ENCODE results near the gene KRTAP1-5. TPM values are rescaled to one million over a fixed set of nuclear protein-coding genes. Genes with fewer than 3 reads are reported as not detected.
"Not testable (repeated sequence)": the region's sequence is repeated elsewhere in the genome, so short reads cannot be mapped to it uniquely, and the experiment has no call there.

KRTAP1-5 gene
- total RNA-seq, 2 experiments from 2014 or later = not detected

DNA sequence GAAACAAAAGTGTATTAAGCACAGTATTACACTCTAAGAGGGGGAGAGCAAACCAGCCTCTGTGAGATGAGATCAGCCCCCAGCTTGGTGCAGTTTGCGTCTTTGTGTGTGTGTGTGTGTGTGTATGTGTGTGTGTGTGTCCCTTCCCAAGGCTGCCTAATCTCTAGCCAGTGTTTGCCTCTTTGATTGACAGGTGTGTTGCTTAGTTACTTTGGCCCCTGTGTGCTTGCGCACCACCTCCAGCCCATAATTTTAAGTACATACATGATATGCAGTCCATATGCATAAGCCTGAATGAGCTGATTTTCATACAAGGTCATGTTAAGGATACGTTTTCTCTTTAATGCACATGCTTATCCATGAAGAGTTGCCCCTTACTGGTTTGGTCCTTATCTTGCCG, 25.2 kb downstream of the KRTAP1-5 start:
- H3K27ac Mint-ChIP-seq = no peak overlapping the region
- peaks cover 26% of the 10 kb centered on the region for H3K27me3 Mint-ChIP-seq

DNA sequence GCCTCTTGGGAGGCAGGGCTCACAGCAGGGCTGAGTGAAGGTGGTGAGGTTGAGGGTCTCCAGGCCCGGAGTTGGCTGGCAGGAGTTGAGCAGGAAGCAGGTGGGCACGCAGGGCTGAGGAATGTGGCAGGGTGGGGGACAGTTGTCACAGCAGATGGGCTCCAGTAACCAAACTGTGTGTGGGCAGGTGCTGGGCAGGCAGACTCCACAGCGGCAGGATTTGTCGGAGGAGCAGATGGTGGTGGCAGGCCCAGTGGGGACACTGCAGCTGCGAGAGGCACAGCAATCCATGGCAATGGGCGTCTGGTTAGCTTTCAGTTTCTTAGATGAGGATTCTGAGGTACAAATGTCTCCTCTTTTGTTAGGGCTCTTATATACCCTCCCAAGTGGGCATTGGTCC, 27.4 kb downstream of the KRTAP1-5 start, which contains the start of gene KRTAP3-2:
KRTAP3-2 (minus strand) TSS at position 344 of the 400 bp plus-strand sequence; CDS start at position 291, 53 bp downstream.
- H3K36me3 Mint-ChIP-seq, H3K9me3 Mint-ChIP-seq, DNase-seq, H3K27ac Mint-ChIP-seq, H3K4me1 Mint-ChIP-seq, H3K4me3 Mint-ChIP-seq: not testable (repeated sequence)
- peaks cover 36% of the 10 kb centered on the region for H3K27me3 Mint-ChIP-seq

More for the DNA sequence above, 25.2 kb downstream of the KRTAP1-5 start:
- Mint-ChIP-seq H3K4me1 (peaks cover 5% of the 10 kb centered on the region), H3K36me3 (no peaks in the 10 kb centered on the region), H3K9me3 (no peaks in the 10 kb centered on the region), H3K4me3 (no peak overlapping the region)
- DNase-seq = no peak

DNA sequence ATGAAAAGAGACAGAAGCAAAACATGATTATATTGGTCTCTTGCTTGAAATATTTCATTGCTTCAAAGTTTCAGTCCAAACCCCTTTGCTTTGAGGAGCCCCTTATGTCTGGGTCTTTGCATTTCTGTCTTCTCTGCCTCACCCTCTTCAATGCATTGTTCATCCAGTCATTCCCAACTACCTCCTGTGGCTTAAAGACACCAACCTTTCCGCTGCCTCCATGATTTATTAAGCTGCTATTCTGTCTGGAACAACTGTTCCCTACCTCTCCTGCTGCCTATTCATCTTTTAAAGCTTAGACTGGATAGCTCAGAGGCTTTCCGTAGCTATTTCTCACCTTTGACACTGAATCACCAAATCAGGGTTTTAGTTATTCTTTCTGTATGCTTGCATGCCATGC, 29.6 kb downstream of the KRTAP1-5 start:
- Mint-ChIP-seq H3K27ac (no peak overlapping the region), H3K27me3 (peaks cover 45% of the 10 kb centered on the region), H3K4me1 (no peaks in the 10 kb centered on the region)

DNA sequence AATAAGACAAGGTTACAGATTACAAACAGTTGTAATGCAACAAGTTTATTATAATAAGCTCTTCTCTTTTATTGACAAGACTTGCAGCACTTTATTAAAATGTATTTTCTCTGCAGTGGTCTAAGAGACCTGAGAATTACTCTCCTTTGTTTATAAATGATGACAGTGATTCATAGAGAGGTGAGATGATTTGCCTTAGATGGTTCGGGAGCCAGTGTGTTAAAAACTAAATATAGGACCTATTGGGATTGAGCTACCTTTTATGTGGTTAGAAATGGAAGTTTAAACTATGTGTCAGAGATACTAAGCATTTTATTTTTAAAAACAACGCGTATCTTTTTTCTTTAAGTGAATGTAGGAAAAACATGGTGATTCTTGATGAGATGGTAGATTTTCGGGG, 30.2 kb downstream of the KRTAP1-5 start:
- H3K4me3 Mint-ChIP-seq = no peak overlapping the region
- no peaks in the 10 kb centered on the region for H3K36me3 Mint-ChIP-seq
- H3K27ac Mint-ChIP-seq = no peak overlapping the region
- H3K9me3 Mint-ChIP-seq = no peaks in the 10 kb centered on the region
- no peak for DNase-seq
- H3K4me1 Mint-ChIP-seq = no peaks in the 10 kb centered on the region
- peaks cover 50% of the 10 kb centered on the region for H3K27me3 Mint-ChIP-seq

More for the DNA sequence above, 29.6 kb downstream of the KRTAP1-5 start:
- Mint-ChIP-seq H3K9me3 (no peaks in the 10 kb centered on the region), H3K4me3 (no peak overlapping the region), H3K36me3 (no peaks in the 10 kb centered on the region)
- no peak for DNase-seq

DNA sequence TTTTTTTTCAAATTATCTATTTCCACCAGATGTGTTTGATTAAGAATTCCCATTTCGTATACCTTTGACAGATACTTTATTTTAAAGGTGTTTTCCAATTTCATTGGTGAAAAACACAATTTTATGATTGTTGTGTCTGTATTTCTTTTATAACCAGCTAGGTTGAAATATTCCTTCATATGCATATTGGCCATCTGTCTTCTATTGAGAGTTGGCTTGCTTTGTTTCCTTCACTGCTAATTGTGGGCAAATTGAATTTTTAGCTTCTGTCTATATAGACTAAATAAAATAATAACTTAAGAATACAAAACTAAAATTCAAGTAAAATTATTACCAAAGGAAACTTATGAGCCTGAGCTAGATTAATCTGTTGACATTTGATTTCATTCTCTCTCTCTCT, 31.9 kb downstream of the KRTAP1-5 start:
- no peak for DNase-seq
- Mint-ChIP-seq H3K27ac (no peak overlapping the region), H3K9me3 (no peaks in the 10 kb centered on the region), H3K4me3 (no peak overlapping the region), H3K36me3 (no peaks in the 10 kb centered on the region), H3K4me1 (no peaks in the 10 kb centered on the region), H3K27me3 (peaks cover 51% of the 10 kb centered on the region)

DNA sequence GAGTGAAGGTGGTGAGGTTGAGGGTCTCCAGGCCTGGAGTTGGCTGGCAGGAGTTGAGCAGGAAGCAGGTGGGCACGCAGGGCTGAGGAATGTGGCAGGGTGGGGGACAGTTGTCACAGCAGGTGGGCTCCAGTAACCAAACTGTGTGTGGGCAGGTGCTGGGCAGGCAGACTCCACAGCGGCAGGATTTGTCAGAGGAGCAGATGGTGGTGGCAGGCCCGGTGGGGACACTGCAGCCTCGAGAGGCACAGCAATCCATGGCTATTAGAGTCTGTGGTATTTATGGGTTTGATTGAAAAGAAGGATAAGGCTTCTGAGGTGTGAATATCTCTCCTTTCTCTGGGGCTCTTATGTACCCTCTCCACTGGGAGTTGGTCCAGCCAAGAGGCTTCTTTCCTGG, 33.2 kb downstream of the KRTAP1-5 start, which contains the start of gene KRTAP3-3:
KRTAP3-3 (minus strand) TSS at position 326 of the 400 bp plus-strand sequence; CDS start at position 259, 67 bp downstream.
- DNase-seq = no peak
- Mint-ChIP-seq H3K4me3 (no peak within 1 kb of the TSS), H3K4me1 (no peaks in the 10 kb centered on the region), H3K27me3 (peaks cover 43% of the 10 kb centered on the region), H3K36me3 (no peaks in the 10 kb centered on the region), H3K9me3 (no peaks in the 10 kb centered on the region), H3K27ac (no peak within 1 kb of the TSS)

DNA sequence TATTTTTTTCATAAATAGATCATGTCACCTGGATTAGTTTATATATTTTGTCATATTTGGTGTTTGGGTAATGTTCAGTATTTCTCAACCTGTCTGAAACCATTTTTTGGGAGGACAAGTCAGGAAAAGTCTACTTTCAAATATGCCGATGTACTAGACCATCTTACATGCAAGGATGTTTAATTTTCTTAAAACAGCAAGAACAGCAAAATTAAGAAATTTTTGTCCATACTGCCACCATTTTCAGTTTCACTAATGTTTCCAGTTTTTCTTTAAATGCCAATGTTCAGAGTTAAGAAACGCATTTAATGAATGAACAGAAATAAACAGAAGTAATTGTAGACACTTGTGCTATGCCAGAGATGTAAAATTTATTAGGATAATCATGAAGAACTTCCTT, 33.9 kb downstream of the KRTAP1-5 start:
- peaks cover 36% of the 10 kb centered on the region for H3K27me3 Mint-ChIP-seq
- no peak overlapping the region for H3K4me3 Mint-ChIP-seq
- no peak overlapping the region for H3K27ac Mint-ChIP-seq
- no peaks in the 10 kb centered on the region for H3K4me1 Mint-ChIP-seq
- no peaks in the 10 kb centered on the region for H3K36me3 Mint-ChIP-seq
- DNase-seq = no peak
- H3K9me3 Mint-ChIP-seq = no peaks in the 10 kb centered on the region

DNA sequence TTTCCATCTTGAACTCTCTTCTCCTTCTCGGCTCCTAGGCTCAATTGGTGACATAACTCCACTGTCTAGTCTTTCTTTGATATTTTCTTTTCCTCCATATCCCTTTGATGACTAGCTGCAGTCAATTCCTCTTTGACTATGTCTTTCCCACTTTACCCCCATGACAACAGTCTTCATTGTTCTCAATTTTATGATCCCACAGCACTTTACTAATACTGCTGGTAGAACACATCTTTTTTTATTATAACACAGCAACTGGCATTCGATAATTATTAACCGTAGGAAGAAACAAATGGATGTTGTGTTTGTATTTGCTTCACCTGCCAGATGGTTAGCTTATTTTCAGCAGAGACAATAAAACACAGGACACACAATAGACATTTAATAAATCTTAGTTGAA, 34.3 kb downstream of the KRTAP1-5 start:
- Mint-ChIP-seq H3K27me3 (peaks cover 36% of the 10 kb centered on the region), H3K4me3 (no peak overlapping the region), H3K27ac (no peak overlapping the region), H3K36me3 (no peaks in the 10 kb centered on the region), H3K4me1 (no peaks in the 10 kb centered on the region), H3K9me3 (no peaks in the 10 kb centered on the region)
- no peak for DNase-seq

DNA sequence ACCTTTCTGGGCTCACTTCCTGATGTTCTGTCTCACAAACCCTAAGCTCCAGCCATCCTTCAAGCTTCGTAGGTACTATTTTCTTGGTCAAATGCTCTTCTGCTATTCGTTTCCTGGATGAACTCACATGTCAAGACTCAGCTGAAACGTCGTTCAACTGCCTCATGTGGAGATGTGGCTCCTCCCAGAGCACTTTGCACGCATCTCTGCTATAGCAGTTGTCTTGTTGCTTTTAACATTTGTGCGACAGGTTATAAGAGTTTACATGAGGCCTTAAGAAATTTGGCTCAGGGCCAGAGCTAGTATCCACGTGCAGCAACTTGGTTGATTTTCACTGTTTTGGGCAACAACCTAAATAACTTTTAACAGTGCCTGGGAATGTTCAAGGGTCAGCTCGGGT, 40.1 kb downstream of the KRTAP1-5 start:
- no peaks in the 10 kb centered on the region for H3K36me3 Mint-ChIP-seq
- no peaks in the 10 kb centered on the region for H3K4me1 Mint-ChIP-seq
- no peak for DNase-seq
- no peaks in the 10 kb centered on the region for H3K9me3 Mint-ChIP-seq
- H3K27ac Mint-ChIP-seq = no peak overlapping the region
- H3K4me3 Mint-ChIP-seq = no peak overlapping the region
- peaks cover 6% of the 10 kb centered on the region for H3K27me3 Mint-ChIP-seq

DNA sequence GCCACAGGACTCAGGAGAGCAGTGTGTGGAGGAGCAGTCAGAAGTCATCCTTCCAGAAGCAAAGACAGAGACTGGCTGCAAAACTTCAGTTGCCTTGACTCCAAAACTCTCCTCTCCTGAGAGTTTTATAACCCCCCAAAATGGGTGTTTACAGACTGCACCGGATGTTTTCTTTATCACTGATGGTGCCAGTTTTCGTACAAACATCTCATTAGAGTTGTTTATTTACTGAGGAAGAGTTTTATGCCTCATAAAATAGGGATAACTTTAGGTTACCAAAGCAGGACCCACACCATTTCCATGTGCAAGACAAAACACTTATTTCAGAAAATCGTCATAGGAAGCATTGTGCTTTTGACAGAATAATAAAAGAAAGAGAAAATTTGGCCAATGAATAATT, 42.8 kb downstream of the KRTAP1-5 start, which contains the start of gene KRT40:
KRT40 (minus strand) TSS at position 101 of the 400 bp plus-strand sequence; CDS start at position 48, 53 bp downstream.
- Mint-ChIP-seq H3K4me1 (no peaks in the 10 kb centered on the region), H3K27me3 (peaks cover 3% of the 10 kb centered on the region), H3K36me3 (no peaks in the 10 kb centered on the region), H3K4me3 (no peak within 1 kb of the TSS), H3K27ac (no peak within 1 kb of the TSS), H3K9me3 (no peaks in the 10 kb centered on the region)
- no peak for DNase-seq

DNA sequence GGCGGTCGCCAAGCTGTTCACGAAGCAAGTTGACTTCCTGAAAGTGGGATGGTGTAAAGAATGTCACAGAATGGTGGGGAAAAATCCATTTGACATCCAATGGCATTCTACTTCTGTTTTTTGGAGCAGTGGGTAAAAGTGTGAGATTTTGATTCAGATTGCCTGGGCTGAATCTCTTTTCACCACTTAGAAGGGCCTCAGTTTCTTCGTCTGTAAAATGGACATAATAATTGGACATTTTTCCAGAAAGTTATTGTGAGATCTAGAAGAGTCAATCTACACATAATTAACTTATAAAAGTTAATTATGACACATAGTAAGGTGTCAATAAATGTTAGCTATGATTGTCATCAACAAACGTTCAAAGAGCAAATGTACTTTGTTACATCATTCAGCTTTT, 45.9 kb downstream of the KRTAP1-5 start:
- Mint-ChIP-seq H3K4me1 (no peaks in the 10 kb centered on the region), H3K4me3 (no peak overlapping the region), H3K27me3 (peaks cover 3% of the 10 kb centered on the region), H3K27ac (no peak overlapping the region), H3K36me3 (no peaks in the 10 kb centered on the region), H3K9me3 (no peaks in the 10 kb centered on the region)
- DNase-seq = no peak

DNA sequence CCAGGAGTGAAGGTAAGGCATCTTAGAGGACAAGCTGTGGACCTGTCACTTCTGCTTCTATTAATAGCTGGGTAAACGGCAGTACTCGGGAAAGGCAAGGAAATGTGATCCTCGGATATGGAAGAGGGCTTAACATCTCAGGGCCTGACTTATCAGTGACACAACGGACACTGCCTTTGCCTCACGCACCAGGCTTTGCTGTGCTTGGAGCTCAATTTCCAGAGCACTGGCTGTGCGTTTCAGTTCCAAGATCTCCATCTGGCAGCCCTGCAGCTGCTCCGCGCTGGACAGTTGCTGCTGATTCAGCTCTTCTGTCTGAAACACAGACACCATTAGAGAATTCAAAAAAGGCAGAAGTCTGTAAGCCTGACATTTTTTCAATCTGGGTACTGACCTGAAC, 46.4 kb downstream of the KRTAP1-5 start:
- Mint-ChIP-seq H3K27ac (no peak overlapping the region), H3K4me3 (no peak overlapping the region), H3K27me3 (peaks cover 3% of the 10 kb centered on the region), H3K36me3 (no peaks in the 10 kb centered on the region), H3K9me3 (no peaks in the 10 kb centered on the region), H3K4me1 (no peaks in the 10 kb centered on the region)
- DNase-seq = no peak

DNA sequence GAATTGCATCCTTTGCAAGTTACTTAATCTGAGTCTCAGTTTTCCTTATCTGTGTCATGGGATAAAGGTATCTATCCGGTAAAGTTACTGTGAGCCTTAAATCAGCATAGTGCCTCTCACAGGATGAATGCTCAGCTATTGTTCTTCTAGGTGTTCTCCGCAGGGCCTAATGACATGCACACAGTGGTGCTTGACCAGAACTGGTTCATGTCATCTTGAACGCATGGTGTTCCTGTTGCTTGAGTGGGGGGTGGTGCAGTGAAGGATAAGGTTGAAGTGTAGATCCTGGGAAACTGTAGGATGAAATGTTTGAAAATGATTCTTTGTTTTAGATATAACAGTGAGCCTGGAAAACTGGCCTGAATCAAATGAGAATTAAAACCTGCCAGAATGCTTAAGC, 46.9 kb downstream of the KRTAP1-5 start:
- Mint-ChIP-seq H3K36me3 (no peaks in the 10 kb centered on the region), H3K4me1 (no peaks in the 10 kb centered on the region), H3K4me3 (no peak overlapping the region), H3K27me3 (peaks cover 3% of the 10 kb centered on the region), H3K27ac (no peak overlapping the region), H3K9me3 (no peaks in the 10 kb centered on the region)
- no peak for DNase-seq

DNA sequence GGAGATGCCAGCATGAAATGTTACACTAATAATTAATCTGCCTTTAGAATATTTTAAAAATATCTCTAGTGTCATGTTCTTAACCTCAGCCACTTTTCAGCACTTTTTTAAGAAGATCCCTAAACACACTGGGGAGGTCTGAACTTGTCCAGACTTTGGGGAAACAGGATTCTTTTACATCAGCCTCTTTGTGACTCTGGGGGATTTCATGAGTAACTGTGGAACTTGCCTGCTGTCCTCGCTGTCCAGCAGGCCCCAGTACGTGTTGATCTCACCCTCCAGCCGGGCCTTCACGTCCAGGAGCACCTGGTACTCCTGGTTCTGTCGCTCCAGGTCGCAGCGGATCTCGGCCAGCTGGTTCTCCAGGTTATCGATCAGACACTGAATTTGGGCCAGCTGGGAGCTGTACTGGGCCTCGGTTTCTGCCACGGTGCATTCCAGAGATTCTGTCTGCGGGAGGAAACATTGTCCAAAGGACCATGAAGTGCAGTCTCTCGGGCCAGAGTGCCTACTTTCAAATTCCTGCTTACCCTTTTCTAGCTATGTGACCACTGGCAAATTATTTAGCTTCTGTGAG, 48.3 kb downstream of the KRTAP1-5 start:
- Mint-ChIP-seq H3K4me1 (no peaks in the 10 kb centered on the region), H3K27ac (no peak overlapping the region), H3K9me3 (no peaks in the 10 kb centered on the region), H3K4me3 (no peak overlapping the region), H3K36me3 (no peaks in the 10 kb centered on the region), H3K27me3 (no peaks in the 10 kb centered on the region)
- no peak for DNase-seq
